HG03045 (cell line): ENCODE data around the gene RPL37.
"Not testable (repeated sequence)": the region's sequence is repeated elsewhere in the genome, so short reads cannot be mapped to it uniquely, and the experiment has no call there.

Experiments
- ATAC-seq: cut with Tn5 transposase; IDR thresholded peaks from one replicate; pipeline ENCODE4 v1.9.1; 2021; ENCODE audit warnings: mild to moderate bottlenecking, moderate library complexity; ENCODE audit not compliant: unreplicated experiment

RPL37 gene

GRCh38 chr5:40834849-40835787 is at the start of gene RPL37:
RPL37 (minus strand) TSS chr5:40835222; CDS start chr5:40835185, 37 bp downstream.
- ATAC-seq, result peak; percentile 98

GRCh38 chr5:40883051-40883450 is 48.0 kb upstream of the RPL37 start:
- not testable (repeated sequence) for ATAC-seq

- ATAC-seq, result no peak
Measured at GRCh38 chr5:40882291-40882690, 47.3 kb upstream of the RPL37 start.

- ATAC-seq, result no peak
Measured at GRCh38 chr5:40879163-40879942, 44.3 kb upstream of the RPL37 start.

- ATAC-seq, result no peak
Measured at GRCh38 chr5:40877371-40877988, 42.5 kb upstream of the RPL37 start.

GRCh38 chr5:40875958-40876357 is 40.9 kb upstream of the RPL37 start:
- ATAC-seq, result no peak

- no peak for ATAC-seq
Measured at GRCh38 chr5:40873286-40873880, 38.4 kb upstream of the RPL37 start.

GRCh38 chr5:40872253-40872652 is 37.2 kb upstream of the RPL37 start:
- ATAC-seq, result not testable (repeated sequence)

- no peak for ATAC-seq
Measured at GRCh38 chr5:40871177-40871576, 36.2 kb upstream of the RPL37 start.

GRCh38 chr5:40869384-40869783 is 34.4 kb upstream of the RPL37 start:
- no peak for ATAC-seq

- ATAC-seq, result no peak
Measured at GRCh38 chr5:40866844-40867243, 31.8 kb upstream of the RPL37 start.

GRCh38 chr5:40865004-40865403 is 30.0 kb upstream of the RPL37 start:
- not testable (repeated sequence) for ATAC-seq

GRCh38 chr5:40860711-40861110 is 25.7 kb upstream of the RPL37 start:
- no peak for ATAC-seq

GRCh38 chr5:40853632-40854192 is 18.7 kb upstream of the RPL37 start:
- no peak for ATAC-seq

- ATAC-seq, result no peak
Measured at GRCh38 chr5:40847525-40847924, 12.5 kb upstream of the RPL37 start.

GRCh38 chr5:40846371-40846770 is 11.3 kb upstream of the RPL37 start:
- ATAC-seq, result no peak

- no peak for ATAC-seq
Measured at GRCh38 chr5:40844565-40844964, 9.5 kb upstream of the RPL37 start.

- ATAC-seq, result no peak
Measured at GRCh38 chr5:40842351-40842750, 7.3 kb upstream of the RPL37 start.

- peak; percentile 45 for ATAC-seq
Measured at GRCh38 chr5:40841068-40841805, 6.2 kb upstream of the RPL37 start, which contains the start of gene CARD6. CARD6 (plus strand) TSS chr5:40841367; CDS start chr5:40841383, 16 bp downstream.

GRCh38 chr5:40838086-40838485 is 3.1 kb upstream of the RPL37 start:
- ATAC-seq, result no peak
